Cerebellar nuclear complex (tissue), 1 donor: Measurements from ENCODE around the gene EPHA4.

ENCODE experiments used
- DNase-seq, 2 experiments: peaks; one replicate each; lab custom pipeline; 2025; lab: John Stamatoyannopoulos, UW

The EPHA4 gene

GRCh38 chr2:221504905-221505304, 67.2 kb downstream of the EPHA4 start:
- no peak for DNase-seq

DNA sequence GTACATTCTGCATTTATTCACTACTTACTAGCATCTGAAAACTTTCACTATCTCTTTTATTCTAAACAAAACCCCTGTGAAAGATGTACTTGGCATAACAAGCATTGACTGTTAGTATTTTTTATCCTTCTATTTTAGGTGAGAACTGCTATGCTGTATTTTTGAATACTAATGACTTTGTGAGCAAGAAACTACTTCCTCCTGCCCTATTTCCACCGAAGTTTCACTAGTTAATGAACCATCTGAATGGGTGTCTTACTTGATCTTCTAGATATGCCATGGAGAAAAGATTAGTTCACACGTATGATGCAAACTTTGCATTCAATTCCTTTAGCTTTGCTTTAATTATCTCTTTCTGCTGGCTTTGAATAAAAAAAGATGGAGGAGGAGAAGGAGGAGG, 68.1 kb downstream of the EPHA4 start:
- no peak for DNase-seq

GRCh38 chr2:221502270-221503010, 69.7 kb downstream of the EPHA4 start:
- DNase-seq = no peak

DNA sequence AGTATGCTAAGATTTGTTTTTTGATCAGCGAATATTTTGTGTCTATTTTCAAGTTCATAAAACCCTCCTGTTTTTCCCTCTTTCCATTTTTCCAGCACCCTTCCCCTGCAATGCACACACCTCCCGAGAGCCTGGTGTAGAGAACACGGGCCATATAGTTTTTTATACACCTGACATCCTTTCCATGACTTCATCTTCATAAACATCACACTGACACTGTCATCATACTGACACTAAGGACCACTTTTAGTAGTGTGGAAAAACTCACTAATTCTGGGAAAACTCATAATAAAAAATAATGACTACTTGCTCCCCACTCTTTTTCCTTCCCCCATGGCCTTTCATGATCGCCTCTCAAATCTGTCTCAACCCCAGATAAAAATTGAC, 70.2 kb downstream of the EPHA4 start:
- DNase-seq = no peak

DNA sequence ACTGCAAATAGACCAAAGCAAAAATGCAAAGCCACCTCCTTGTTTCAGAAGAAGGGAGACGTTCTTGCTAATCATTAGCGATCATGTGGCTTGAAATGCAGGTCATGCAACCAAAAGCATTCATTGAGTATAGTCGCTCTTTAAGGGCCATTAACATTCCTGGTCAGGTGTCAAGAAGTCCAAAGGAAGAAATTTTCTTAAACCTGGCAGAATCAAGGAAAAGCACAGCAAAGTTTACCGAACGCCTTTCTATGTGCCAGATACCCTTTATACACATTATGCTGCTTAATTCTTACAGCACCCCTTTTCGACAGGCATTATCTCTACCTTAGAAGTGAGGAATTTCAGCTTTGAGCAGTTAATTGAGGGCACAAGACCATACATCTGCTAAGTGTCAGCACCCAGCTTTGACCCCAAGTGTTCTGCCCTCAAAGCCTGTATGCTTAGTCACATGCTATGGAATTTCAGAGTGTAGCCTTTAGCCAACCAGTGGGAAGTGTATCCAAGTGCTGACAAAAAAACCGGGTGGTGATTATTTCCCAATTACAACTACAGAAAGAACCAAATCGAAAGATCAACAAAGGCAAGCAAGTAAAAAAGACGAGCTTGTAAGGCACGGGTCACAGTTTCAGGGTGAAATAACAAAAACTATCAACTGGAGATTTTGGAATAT, 70.8 kb downstream of the EPHA4 start:
- no peak for DNase-seq

DNA sequence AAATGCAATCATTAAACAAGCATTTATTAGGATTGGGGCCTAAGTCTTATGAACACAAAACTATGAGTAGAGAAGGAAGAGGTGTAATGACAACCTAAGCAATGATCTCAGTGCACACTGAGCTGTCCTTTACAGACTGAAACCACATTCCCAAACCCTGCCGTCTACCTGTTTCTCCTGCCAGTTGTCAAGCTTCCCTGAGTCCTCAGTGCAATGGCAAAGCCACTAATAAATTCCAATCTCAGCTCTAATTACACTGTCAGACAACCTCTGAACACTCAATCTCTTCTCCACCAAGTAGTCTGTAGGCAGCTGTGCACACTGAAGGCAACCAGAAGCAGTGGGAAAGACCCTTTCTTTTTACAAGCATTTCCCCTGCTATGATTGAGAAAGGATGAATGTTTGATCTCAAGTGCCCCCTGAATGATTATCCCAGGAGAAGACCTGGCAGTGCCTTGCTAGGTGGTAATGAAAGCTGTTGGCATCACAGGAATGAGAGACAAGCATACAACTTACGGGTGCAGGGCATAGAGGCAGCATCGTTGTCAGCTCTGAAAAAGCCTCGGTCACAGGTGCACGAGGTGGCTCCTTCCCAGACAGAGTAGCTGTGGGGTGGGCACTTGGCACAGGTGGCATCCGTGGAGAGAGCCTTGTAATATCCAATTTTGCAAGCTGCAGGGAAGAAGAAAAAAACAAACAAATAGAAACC, 71.4 kb downstream of the EPHA4 start:
- no peak for DNase-seq

DNA sequence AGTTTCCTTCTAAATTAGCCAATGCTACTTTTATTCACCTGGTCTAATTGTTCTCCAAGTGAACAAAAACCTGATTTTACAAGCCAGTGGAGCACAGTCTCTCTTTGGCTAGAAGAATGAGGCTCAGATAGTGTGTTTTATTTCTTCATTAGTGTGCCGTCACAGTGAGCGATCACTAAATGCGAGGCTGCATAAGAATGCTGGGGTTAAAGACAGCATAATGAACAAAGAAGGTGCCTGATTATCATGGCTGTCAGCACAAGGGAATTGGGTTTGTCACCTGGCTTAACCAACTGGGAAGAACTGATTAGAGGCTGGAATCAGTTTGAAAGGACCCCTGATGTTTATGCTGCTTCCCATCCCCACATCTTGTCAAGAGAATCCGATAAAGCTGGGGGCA, 76.4 kb downstream of the EPHA4 start:
- DNase-seq = no peak

DNA sequence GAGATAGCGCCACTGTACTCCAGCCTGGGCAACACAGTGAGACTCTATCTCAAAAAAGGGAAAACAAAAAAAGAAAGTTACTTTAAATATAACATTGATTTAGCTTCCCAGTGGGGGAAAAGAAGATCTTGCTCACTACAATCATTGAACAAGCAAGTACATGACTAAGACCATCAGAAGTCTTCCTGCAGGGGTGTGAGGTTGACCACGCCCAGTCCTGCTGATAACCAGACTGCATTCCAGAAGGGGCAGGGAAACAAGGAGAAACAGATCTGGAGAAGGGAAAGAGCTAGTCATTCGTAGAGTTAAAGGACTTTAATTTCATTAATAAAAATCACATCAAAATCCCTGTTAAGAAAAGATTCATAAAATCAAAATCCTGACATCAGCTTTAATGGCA, 77.5 kb downstream of the EPHA4 start:
- no peak for DNase-seq

GRCh38 chr2:221493391-221493790, 78.7 kb downstream of the EPHA4 start:
- DNase-seq = no peak

DNA sequence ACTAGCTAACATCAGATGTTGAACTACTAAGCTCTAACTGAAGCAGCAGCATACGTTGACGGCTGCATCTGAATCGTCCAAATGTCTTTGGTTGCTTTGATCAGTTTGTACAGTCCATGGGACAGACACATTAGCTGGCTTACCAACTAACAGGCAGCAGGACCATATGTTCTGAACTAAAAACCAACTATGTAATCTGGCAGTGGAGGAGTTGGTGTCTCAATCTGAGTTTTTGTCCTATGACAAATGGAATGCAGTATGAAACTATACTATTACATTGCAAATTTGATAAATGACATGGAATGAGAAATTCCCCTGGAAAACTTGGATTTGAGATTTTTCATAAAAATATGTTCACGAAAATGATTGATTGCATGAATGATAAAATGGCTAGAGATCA, 79.5 kb downstream of the EPHA4 start:
- DNase-seq = no peak

DNA sequence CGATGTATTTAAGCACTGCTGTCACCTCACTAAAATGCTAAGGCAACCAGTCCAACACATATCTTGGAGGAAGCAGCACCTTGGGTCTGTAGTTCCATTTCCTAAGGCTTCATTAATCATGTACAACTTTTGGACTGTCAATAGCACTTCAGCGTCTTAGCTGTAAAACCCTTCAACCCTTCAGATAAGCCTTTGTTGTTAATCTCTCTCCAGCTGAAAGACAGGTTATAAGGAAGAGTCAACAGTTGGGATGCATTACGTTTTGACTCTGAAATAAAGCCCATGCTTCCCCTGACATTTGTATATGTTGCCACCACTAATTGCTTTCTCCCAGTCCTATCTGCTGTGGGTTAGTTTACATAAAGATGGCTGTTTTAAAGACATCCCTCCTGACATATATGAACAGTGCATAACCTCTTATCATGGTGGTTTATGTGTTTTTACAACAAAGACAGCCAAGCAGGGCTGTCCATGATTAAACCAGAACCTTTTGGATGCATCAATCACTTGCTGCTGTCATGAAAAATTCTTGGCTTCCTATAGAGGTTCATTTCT, 81.5 kb downstream of the EPHA4 start:
- no peak for DNase-seq

- no peak for DNase-seq
Measured at GRCh38 chr2:221488136-221488807, 83.8 kb downstream of the EPHA4 start.

DNA sequence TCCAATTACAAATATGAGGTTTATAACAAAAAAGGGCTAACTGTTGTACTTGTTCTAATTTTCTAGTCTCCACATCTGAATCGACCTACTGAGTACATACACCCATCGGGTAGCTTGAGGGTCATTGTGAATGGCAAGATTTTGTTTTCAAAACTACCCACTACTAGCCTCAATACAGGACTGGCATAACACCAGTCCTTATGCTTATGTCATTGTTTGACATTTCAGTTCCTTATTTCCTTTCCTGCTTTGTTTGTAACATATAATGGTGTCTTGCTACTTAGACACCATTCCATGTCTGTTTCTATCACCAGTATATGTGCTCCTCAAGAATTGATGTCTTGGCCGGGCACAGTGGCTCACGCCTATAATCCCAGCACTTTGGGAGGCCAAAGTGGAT, 86.0 kb downstream of the EPHA4 start:
- no peak for DNase-seq

DNA sequence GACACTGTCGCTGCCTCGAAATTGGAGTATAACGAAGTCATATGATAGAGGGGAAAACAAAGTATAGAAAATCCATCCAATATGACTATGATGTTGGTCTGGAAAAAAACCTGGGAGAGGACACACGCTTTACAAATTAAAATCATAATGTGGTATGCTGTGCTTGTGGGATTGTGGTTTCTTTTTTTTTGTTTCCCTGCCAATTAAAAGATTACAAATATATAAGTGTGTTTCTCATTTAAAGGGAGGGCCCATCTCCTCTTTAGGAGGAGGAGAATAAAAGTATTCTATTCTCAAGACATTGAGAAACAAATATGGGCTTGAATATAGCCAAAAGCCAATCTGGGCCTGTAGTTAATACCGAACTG, 86.6 kb downstream of the EPHA4 start:
- no peak for DNase-seq

GRCh38 chr2:221484761-221485502, 87.2 kb downstream of the EPHA4 start:
- peak; percentile 8 to 36 for DNase-seq

DNA sequence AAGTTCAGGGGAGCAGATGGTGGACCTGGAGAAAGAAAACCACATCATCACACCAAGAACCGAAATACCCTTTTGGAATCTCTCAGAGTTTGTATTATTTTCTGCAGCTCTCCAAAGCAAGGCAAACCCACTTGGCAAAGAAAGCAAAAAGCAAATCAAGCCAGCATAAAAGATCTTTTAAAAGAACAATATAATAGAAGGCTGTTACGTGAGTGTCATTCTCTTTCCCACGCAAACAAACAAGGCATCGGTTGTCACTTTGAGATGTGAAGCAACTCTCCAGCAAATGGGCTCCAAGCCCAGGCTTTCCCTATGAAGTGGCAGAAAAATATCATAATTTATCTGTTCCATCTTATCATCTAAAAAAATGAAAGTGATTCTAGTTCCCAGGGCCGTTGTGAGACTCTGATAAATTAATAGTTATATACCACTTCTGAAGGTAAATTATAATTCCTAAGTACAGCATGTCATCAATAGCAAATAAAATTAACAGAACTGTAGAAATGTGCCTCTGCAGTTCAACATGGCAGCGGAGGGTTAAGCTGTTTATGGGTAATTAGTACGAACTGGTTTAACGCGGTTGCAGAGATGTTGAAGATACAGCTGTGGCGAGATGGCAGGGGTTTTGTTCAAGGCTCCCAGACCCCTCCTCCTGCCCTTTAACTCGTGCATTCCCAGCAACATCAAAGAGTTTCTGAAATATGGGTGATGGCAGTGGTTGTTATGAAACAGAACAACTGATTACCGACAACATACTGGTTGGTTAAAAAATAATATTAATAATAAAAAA, 89.2 kb downstream of the EPHA4 start:
- DNase-seq = peak in 1 of 2 experiments; percentile 80

DNA sequence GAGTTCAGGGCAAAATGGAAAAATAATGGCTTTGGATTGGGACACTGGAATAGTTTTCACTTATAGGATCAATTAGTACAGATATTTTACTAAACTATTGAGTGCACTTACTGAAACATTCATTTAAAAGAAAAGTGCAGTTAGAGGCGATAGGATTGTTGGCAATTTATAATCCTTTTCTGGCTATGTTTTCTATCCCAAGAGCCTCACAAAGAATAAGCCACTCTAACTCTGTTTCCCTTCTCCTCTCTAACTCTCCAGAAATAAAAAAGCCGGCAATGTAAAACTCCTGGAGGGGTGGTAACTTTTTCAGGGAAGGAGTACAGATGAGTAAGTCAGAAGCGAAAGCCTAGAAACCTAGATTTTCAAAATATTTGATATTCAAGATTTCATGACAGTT, 91.3 kb downstream of the EPHA4 start:
- DNase-seq = no peak

DNA sequence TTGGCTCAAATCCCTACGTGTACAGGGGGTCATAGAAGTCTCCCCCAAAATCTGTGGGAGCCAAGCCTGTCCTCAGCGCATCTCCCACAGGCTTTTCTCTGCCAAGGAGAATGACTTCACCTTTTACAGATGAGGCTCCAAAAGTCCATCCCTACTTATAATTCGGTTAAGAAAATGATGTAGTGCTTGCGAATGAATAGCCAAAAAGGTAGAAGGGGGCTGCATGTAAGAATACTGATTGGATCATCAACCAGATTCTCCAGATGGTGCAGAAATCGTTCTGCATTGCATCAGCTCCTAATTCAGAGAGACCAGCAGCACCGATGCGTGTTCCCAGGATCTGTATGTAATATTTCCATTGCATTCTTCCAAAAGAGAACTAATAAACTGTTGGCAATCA, 91.9 kb downstream of the EPHA4 start:
- DNase-seq = no peak

DNA sequence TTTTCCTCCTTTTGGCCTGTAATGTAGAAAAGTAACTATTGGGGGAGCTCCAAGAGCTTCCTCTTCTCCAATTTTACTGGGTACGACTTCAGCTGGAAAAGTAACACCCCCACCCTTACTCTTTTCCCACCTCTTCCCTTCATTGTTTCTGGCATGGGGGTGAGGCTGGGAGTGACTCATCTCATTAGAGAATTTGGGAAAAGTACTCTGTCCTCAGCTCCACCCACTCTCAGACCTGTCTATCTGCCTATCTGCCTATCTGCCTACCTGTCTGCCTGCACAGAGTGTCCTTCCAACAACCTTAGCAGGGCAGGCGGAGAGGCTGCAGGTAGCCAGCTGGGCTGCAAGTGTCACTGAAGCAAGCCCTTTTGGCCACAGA, 93.6 kb downstream of the EPHA4 start:
- peak in 1 of 2 experiments; percentile 29 for DNase-seq

- no peak for DNase-seq
Measured at GRCh38 chr2:221477714-221478484, 94.2 kb downstream of the EPHA4 start.
